Panc1 (cell line): ENCODE measurements around the gene UMAD1. TPM values are rescaled to one million over a fixed set of nuclear protein-coding genes. Genes with fewer than 3 reads are reported as not detected.

Experiments used
- ATAC-seq: fragments of 200-7000 bp; cut with Tn5 transposase; 2 replicates; pipeline ENCODE4 v1.9.1; 2020; ENCODE audit warnings: mild to moderate bottlenecking, moderate library complexity
- BruUV-seq: library from RNA; stranded (reverse); fragments of 400-500 nt; replicated peaks from 2 replicates; lab custom pipeline; 2021; lab: Mats Ljungman, UMichigan
- CTCF ChIA-PET: fragments of 300-600 bp; sonication (Branson Sonifier 250); formaldehyde crosslinking; loops from one replicate; lab custom pipeline; 2022; ENCODE audit warnings: antibody characterized with exemption; lab: Charles Lee
- POLR2A ChIA-PET: fragments of 300-600 bp; sonication (Branson Sonifier 250); formaldehyde crosslinking; loops from one replicate; lab custom pipeline; 2022; ENCODE audit warnings: antibody characterized with exemption; lab: Charles Lee
- DNase-seq: peaks from one replicate; pipeline ENCODE4 v3.0.0-alpha.2; 2010; ENCODE audit warnings: low read depth, low spot score
- H3K27ac ChIP-seq: 2 replicates; pipeline ENCODE4 v1.5.1; 2011; ENCODE audit warnings: mild to moderate bottlenecking, low read length, inconsistent platforms
- H3K27me3 ChIP-seq: fragments of 200-500 bp; sonication (Bioruptor generic); 2 replicates; pipeline ENCODE4 v1.6.0; 2014; ENCODE audit warnings: low read length, inconsistent platforms; ENCODE audit not compliant: control insufficient read depth, insufficient read depth
- H3K36me3 ChIP-seq: fragments of 200-500 bp; sonication (Bioruptor generic); 2 replicates; pipeline ENCODE4 v1.5.1; 2014; ENCODE audit warnings: inconsistent platforms, mild to moderate bottlenecking, low read length, moderate library complexity; ENCODE audit not compliant: control insufficient read depth, insufficient read depth
- H3K4me1 ChIP-seq: 2 replicates; pipeline ENCODE4 v1.5.1; 2011; ENCODE audit warnings: inconsistent platforms, mild to moderate bottlenecking, low read length, moderate library complexity; ENCODE audit not compliant: control insufficient read depth, insufficient read depth
- H3K4me3 ChIP-seq, 2 experiments: 2 replicates each; pipeline ENCODE4 v1.5.1; 2011 to 2012; ENCODE audit warnings: low read depth in 2 of 2, low read length in 2 of 2, mild to moderate bottlenecking in 2 of 2, inconsistent platforms in 1 of 2, moderate library complexity in 1 of 2
- H3K9me3 ChIP-seq: fragments of 200-500 bp; sonication (Bioruptor generic); 2 replicates; pipeline ENCODE4 v1.5.1; 2014; ENCODE audit warnings: low read depth, mild to moderate bottlenecking, inconsistent platforms, low read length, moderate library complexity; ENCODE audit not compliant: control insufficient read depth, insufficient read depth
- POLR2AphosphoS5 ChIP-seq: IDR thresholded peaks from 2 replicates; pipeline ENCODE4 v1.6.1; 2012; ENCODE audit warnings: mild to moderate bottlenecking, low read depth, low read length, moderate library complexity
- REST ChIP-seq, 2 experiments: IDR thresholded peaks; 2 replicates each; pipeline ENCODE4 v1.6.1; 2011 to 2012; ENCODE audit warnings: low read depth in 2 of 2, control low read depth in 1 of 2, low read length in 1 of 2, mild to moderate bottlenecking in 1 of 2, moderate library complexity in 1 of 2; ENCODE audit not compliant: insufficient read depth in 1 of 2
- SIN3A ChIP-seq: IDR thresholded peaks from 2 replicates; pipeline ENCODE4 v1.6.1; 2012; ENCODE audit warnings: low read depth, mild to moderate bottlenecking, low read length, moderate library complexity, borderline replicate concordance; ENCODE audit not compliant: insufficient read depth
- TCF7L2 ChIP-seq: IDR thresholded peaks from 2 replicates; pipeline ENCODE4 v1.6.1; 2011; ENCODE audit warnings: mild to moderate bottlenecking, low read depth, low read length, inconsistent platforms
- in situ Hi-C: cut with HindIII; loops from 2 replicates; pipeline ENCODE4 v1.10.0; 2016; ENCODE audit warnings: low sequenced_read_pairs, low pct_unique_long_range_greater_than_20kb
- intact Hi-C: fragments of 100-400 bp; cut with micrococcal nuclease; formaldehyde crosslinking; loops from one replicate; pipeline ENCODE4 v1.10.0; 2022; ENCODE audit not compliant: unreplicated experiment
- total RNA-seq: library from RNA; stranded (reverse); gene quantifications from one replicate; pipeline ENCODE4 v1.2.1, GENCODE V29; 2021; ENCODE audit not compliant: unreplicated experiment
- TF ChIP-seq, protein P1 (sequence below): fragments of 450-650 bp; IDR thresholded peaks from 2 replicates; pipeline ENCODE4 v1.5.1; 2017; ENCODE audit warnings: mild to moderate bottlenecking

Gene UMAD1
- total RNA-seq, 1 experiment from 2014 or later: 19.9 TPM

GRCh38 chr7:7703427-7703826 is 62.9 kb downstream of the UMAD1 start:
- intact Hi-C loops (no loop called here), in situ Hi-C loops (no loop called here)
- H3K27ac ChIP-seq: no peak overlapping the region
- DNase-seq (no peak), ATAC-seq (no peak)
- H3K4me1 ChIP-seq: no peaks in the 10 kb centered on the region
- no peaks in the 10 kb centered on the region for H3K36me3 ChIP-seq
- ChIA-PET CTCF (interaction anchor here (0.7 kb wide), 1 partner anchor 757 kb away, joined by 3 read pairs; no protein-coding TSS in a partner anchor), POLR2A (no interaction called here)
- TF ChIP-seq, protein P1, sequence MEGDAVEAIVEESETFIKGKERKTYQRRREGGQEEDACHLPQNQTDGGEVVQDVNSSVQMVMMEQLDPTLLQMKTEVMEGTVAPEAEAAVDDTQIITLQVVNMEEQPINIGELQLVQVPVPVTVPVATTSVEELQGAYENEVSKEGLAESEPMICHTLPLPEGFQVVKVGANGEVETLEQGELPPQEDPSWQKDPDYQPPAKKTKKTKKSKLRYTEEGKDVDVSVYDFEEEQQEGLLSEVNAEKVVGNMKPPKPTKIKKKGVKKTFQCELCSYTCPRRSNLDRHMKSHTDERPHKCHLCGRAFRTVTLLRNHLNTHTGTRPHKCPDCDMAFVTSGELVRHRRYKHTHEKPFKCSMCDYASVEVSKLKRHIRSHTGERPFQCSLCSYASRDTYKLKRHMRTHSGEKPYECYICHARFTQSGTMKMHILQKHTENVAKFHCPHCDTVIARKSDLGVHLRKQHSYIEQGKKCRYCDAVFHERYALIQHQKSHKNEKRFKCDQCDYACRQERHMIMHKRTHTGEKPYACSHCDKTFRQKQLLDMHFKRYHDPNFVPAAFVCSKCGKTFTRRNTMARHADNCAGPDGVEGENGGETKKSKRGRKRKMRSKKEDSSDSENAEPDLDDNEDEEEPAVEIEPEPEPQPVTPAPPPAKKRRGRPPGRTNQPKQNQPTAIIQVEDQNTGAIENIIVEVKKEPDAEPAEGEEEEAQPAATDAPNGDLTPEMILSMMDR: no peak
- TF ChIP-seq TCF7L2: no peak
- TF ChIP-seq POLR2AphosphoS5: no peak
- TF ChIP-seq SIN3A: no peak
- no peak for TF ChIP-seq REST (IDR thresholded peaks at IDR 0.05; ENCODE audit: insufficient read depth in 1 of 2, low read depth in 2 of 2, low read length in 1 of 2)
- H3K27me3 ChIP-seq: no peaks in the 10 kb centered on the region
- BruUV-seq: no TSS peak
- no peaks in the 10 kb centered on the region for H3K9me3 ChIP-seq
- H3K4me3 ChIP-seq: no peak overlapping the region

GRCh38 chr7:7704867-7705266 is 64.3 kb downstream of the UMAD1 start:
- no peaks in the 10 kb centered on the region for H3K36me3 ChIP-seq
- TF ChIP-seq SIN3A (no peak), POLR2AphosphoS5 (no peak), REST (IDR thresholded peaks at IDR 0.05; ENCODE audit: insufficient read depth in 1 of 2, low read depth in 2 of 2, low read length in 1 of 2) (no peak), TCF7L2 (no peak)
- TF ChIP-seq, protein P1: no peak
- BruUV-seq: no TSS peak
- H3K27ac ChIP-seq: no peak overlapping the region
- H3K9me3 ChIP-seq: no peaks in the 10 kb centered on the region
- no peak overlapping the region for H3K4me3 ChIP-seq
- ChIA-PET POLR2A (interaction anchor here (0.6 kb wide), 1 partner anchor 33 kb away, joined by 5 read pairs; no protein-coding TSS in a partner anchor), CTCF (no interaction called here)
- H3K27me3 ChIP-seq: no peaks in the 10 kb centered on the region
- H3K4me1 ChIP-seq: no peaks in the 10 kb centered on the region
- in situ Hi-C loops (no loop called here), intact Hi-C loops (no loop called here)
- DNase-seq (no peak), ATAC-seq (no peak)
